ENCODE data around the gene PLCB2.
A peak's percentile ranks its signal among the peaks of the same experiment; 100 is the strongest.

PLCB2 gene

GRCh38 chr15:40323953-40324937 lies 16.5 kb upstream of the PLCB2 start:
- DNase-seq, result no peak

- DNase-seq, result peak; percentile 90
Measured at GRCh38 chr15:40323239-40323952, 15.7 kb upstream of the PLCB2 start, which contains the start of gene INAFM2. Gene INAFM2, plus strand, starts transcription at chr15:40323692. Its CDS starts 364 bp downstream, at chr15:40324056.

- DNase-seq, result no peak
Measured at GRCh38 chr15:40322531-40323238, 14.9 kb upstream of the PLCB2 start.

GRCh38 chr15:40320931-40321371 lies 13.2 kb upstream of the PLCB2 start:
- peak; percentile 76 for DNase-seq

- DNase-seq, result no peak
Measured at GRCh38 chr15:40320409-40320808, 12.7 kb upstream of the PLCB2 start.

GRCh38 chr15:40317580-40317979 lies 9.8 kb upstream of the PLCB2 start:
- no peak for DNase-seq

GRCh38 chr15:40316931-40317330 lies 9.2 kb upstream of the PLCB2 start:
- DNase-seq, result no peak

GRCh38 chr15:40314723-40315276 lies 7.1 kb upstream of the PLCB2 start:
- no peak for DNase-seq

- DNase-seq, result no peak
Measured at GRCh38 chr15:40313531-40314398, 6.0 kb upstream of the PLCB2 start.

GRCh38 chr15:40312370-40313158 lies 4.8 kb upstream of the PLCB2 start:
- DNase-seq, result no peak

GRCh38 chr15:40310993-40311392 lies 3.3 kb upstream of the PLCB2 start:
- DNase-seq, result no peak

- peak; percentile 67 for DNase-seq
Measured at GRCh38 chr15:40310001-40310959, 2.5 kb upstream of the PLCB2 start.

GRCh38 chr15:40309344-40309862 lies 1.7 kb upstream of the PLCB2 start:
- DNase-seq, result no peak

GRCh38 chr15:40306908-40307307 lies 827 bp downstream of the PLCB2 start:
- no peak for DNase-seq

- no peak for DNase-seq
Measured at GRCh38 chr15:40306371-40306770, 1.4 kb downstream of the PLCB2 start.

GRCh38 chr15:40305281-40305680 lies 2.5 kb downstream of the PLCB2 start:
- DNase-seq, result no peak

- no peak for DNase-seq
Measured at GRCh38 chr15:40303576-40303975, 4.2 kb downstream of the PLCB2 start.

- DNase-seq, result no peak
Measured at GRCh38 chr15:40302981-40303380, 4.8 kb downstream of the PLCB2 start.

GRCh38 chr15:40302288-40302886 lies 5.3 kb downstream of the PLCB2 start:
- DNase-seq, result no peak
